H7 (cell line): Measurements from ENCODE around the gene TCP11L1. TPM values are rescaled to one million over a fixed set of nuclear protein-coding genes. Genes with fewer than 3 reads are reported as not detected.
"Not testable (repeated sequence)": the region's sequence is repeated elsewhere in the genome, so short reads cannot be mapped to it uniquely, and the experiment has no call there.

Experiments
- DNase-seq: peaks from one replicate; pipeline ENCODE4 v3.0.0; 2012
- H3K27me3 ChIP-seq: 2 replicates; pipeline ENCODE4 v1.6.0; 2011; ENCODE audit warnings: mild to moderate bottlenecking, low read length; ENCODE audit not compliant: control insufficient read depth, insufficient read depth
- H3K36me3 ChIP-seq: replicated peaks from 2 replicates; pipeline ENCODE4 v1.5.1; 2011; ENCODE audit warnings: low read length; ENCODE audit not compliant: control insufficient read depth, insufficient read depth
- H3K4me3 ChIP-seq: 2 replicates; pipeline ENCODE4 v1.5.1; 2011; ENCODE audit warnings: low read depth, mild to moderate bottlenecking, control low read depth, low read length, moderate library complexity; ENCODE audit not compliant: insufficient read depth
- total RNA-seq: library from RNA; depleted of rRNA; stranded (reverse); fragments of >200 nt; shearing (Covaris generic); gene quantifications from 2 replicates; pipeline ENCODE4 v1.2.3, GENCODE V29; 2014

Gene TCP11L1
- total RNA-seq, 1 experiment from 2014 or later, result 10.6 TPM

DNA sequence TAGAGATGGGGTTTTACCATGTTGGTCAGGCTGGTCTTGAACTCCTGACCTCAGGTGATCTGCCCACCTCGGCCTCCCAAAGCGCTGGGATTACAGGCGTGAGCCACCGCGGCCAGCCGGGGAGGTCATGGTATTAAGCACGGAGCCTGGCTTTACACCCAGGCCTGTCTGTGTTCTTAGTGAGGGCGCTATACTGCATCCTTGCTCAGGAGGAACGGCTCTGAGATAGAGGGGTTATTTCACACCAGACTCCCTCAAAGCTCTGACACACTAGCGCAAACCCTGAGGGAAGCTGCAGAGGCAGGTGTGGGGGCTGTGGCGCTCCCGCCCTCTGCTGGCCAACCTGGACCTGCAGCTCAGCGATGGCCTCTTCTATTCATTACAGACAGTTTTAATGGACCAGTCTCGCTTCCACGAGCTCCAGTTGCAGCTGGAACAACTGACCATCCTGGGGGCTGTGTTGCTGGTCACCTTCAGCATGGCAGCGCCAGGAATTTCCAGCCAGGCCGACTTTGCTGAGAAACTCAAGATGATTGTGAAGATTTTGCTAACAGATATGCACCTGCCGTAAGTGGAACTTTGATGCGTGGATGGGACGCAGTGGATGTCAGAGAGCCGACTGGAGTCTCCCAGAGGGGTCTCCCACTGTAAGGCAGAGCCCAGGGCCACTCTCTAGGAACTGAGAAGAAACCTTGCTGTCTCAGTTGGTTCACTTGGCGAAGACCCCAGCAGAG is 26.2 kb downstream of the TCP11L1 start:
- no peaks in the 10 kb centered on the region for H3K27me3 ChIP-seq
- H3K4me3 ChIP-seq, result no peak overlapping the region
- no peaks in the 10 kb centered on the region; the same call in none of the 2 replicates for H3K36me3 ChIP-seq
- DNase-seq, result peak; percentile 85

DNA sequence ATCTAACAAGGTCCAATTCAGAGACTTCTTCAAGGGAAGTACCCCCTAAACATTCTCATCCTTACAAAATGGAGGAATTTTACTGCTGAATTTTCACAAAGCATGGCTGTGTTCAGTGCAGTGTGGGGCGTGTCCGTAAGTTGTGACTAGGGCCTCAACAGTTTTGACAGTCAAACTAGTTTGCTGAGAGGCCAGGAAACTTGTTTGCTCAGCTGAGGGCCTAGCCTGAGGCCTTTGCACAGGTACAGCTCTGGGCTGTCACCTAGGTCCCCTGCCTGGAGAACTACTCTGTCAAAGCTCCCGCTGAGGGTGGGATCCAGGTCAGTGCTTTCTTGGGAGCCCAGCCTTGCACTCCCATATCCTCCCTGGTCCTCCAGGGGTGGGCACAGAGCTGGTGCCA is 27.9 kb downstream of the TCP11L1 start:
- H3K4me3 ChIP-seq, result no peak overlapping the region
- no peaks in the 10 kb centered on the region for H3K27me3 ChIP-seq
- no peak for DNase-seq
- H3K36me3 ChIP-seq, result peaks cover 1% of the 10 kb centered on the region

DNA sequence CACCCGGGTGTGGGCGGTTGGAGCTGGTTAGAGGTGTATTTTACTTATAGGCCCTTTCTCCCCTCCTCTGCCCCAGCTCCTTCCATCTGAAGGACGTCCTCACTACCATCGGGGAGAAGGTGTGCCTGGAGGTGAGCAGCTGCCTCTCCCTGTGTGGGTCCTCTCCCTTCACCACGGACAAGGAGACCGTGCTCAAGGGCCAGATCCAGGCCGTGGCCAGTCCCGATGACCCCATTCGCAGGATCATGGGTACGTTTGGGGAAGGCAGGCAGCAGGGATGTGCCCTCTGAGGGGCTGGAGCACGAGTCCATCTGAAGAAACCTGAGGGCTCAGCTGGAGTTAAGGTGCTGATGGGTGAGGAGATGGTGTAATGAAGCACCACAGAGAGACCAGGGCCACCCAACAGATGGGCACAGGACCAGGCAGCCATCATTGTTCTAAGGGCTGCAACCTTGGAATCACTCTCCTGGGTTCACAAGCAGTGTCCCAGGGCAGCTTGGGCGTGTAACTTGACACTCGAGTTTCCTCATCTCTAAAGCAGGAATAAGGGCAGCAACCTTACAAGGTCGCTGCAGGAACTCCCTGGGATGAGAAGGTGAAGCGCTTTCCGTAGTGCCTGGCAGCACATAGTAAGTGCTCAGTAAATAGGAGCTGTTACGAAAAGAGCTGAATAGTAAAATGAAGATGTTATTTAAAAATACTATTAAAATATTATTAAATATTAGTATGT is 29.4 kb downstream of the TCP11L1 start:
- Histone ChIP-seq H3K36me3 (peaks cover 6% of the 10 kb centered on the region), H3K4me3 (no peak overlapping the region), H3K27me3 (no peaks in the 10 kb centered on the region)
- peak; percentile 27 for DNase-seq

DNA sequence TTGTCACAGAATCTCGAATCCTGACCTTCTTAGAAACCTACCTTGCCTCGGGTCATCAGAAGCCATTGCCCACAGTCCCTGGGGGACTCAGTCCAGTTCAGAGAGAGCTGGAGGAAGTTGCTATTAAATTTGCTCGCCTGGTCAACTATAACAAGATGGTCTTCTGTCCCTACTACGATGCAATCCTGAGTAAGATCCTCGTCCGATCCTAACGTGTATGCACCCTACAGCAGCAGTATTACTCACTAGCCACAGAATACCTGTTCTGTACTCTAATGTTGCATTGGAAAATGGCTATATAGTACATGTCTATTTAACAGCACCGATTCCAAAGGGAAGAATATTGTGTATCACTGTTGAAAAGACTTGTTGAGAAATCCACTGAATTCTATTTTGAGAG is 33.1 kb downstream of the TCP11L1 start:
- Histone ChIP-seq H3K36me3 (peaks cover 7% of the 10 kb centered on the region), H3K27me3 (no peaks in the 10 kb centered on the region), H3K4me3 (no peak overlapping the region)
- no peak for DNase-seq

- Histone ChIP-seq H3K4me3 (no peak overlapping the region), H3K36me3 (peaks cover 6% of the 10 kb centered on the region), H3K27me3 (no peaks in the 10 kb centered on the region)
- no peak for DNase-seq
Observed at GRCh38 chr11:33083918-33084317, 44.5 kb downstream of the TCP11L1 start.

GRCh38 chr11:33086017-33086416 is 46.6 kb downstream of the TCP11L1 start:
- H3K36me3 ChIP-seq, result peaks cover 6% of the 10 kb centered on the region
- DNase-seq, result no peak
- no peaks in the 10 kb centered on the region for H3K27me3 ChIP-seq

DNA sequence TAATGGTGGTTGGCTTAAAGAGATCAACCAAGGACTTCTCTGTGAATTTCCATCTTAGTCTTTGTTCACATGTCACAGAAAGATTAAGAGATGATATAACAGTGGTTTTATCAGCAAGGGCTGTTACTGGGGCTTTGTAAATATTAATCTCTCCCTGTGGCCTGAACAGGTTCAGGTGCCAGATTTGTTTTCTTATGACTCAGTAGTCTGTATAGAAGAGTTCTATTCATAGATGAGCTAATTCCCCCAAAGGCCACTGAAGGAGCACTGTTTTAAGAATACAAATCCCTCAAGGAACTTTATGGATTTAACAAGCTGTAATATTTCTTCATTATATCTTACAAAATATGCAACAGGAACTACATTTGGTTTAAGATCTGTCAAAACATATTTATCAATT is 50.4 kb downstream of the TCP11L1 start:
- H3K27me3 ChIP-seq, result no peaks in the 10 kb centered on the region
- no peak overlapping the region for H3K4me3 ChIP-seq
- DNase-seq, result no peak
- peaks cover 2% of the 10 kb centered on the region for H3K36me3 ChIP-seq

More at GRCh38 chr11:33086017-33086416, 46.6 kb downstream of the TCP11L1 start:
- H3K4me3 ChIP-seq, result no peak overlapping the region

DNA sequence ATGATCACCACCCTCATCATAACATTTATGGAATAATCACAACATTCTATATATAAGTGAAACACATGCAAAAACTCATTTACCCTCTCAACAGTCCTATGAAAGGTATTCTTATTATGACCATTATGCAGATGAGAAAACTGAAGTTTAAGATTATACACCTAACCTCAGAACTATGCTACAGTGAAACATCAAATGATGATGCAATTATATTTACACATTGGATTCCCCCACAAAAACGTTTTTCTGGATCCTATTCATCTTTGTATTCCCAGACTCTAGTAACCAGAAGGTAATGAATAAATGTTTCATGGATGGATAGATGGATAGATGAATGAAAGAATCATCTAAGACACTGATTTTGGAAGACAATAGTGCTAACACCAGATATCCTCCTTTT is 54.8 kb downstream of the TCP11L1 start:
- Histone ChIP-seq H3K4me3 (no peak overlapping the region), H3K27me3 (no peaks in the 10 kb centered on the region), H3K36me3 (peaks cover 5% of the 10 kb centered on the region)
- no peak for DNase-seq

- no peaks in the 10 kb centered on the region for H3K27me3 ChIP-seq
- no peak for DNase-seq
- H3K36me3 ChIP-seq, result peaks cover 7% of the 10 kb centered on the region
- H3K4me3 ChIP-seq, result no peak overlapping the region
Observed at GRCh38 chr11:33103836-33104235, 64.5 kb downstream of the TCP11L1 start.

GRCh38 chr11:33109294-33109895 is 70.0 kb downstream of the TCP11L1 start:
- H3K4me3 ChIP-seq, result no peak overlapping the region
- no peak for DNase-seq
- H3K36me3 ChIP-seq, result peaks cover 2% of the 10 kb centered on the region; the same call in 1 of the 2 replicates
- no peaks in the 10 kb centered on the region for H3K27me3 ChIP-seq

- no peak overlapping the region for H3K4me3 ChIP-seq
- no peak for DNase-seq
- peaks cover 2% of the 10 kb centered on the region; the same call in 1 of the 2 replicates for H3K36me3 ChIP-seq
- H3K27me3 ChIP-seq, result no peaks in the 10 kb centered on the region
Observed at GRCh38 chr11:33110083-33110482, 70.7 kb downstream of the TCP11L1 start.

DNA sequence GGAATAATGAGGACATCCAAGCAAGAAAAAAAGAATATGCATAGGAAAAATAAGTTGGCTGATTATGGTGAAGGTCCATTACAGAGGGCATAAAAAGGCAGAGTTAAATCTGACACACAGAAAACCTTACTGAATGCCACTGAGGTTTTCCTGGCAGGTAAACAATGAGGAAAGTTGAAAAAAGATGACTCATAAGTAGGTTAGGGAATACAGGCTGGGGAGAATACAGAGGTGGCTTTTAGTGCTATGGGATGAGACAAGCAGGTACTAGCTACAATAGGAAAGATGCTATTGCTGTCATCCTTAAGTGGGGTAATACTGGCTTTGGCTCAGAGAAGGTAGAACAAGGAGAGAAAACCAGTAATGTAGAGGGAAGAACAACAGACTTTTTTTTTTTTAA is 77.2 kb downstream of the TCP11L1 start:
- Histone ChIP-seq H3K36me3 (no peaks in the 10 kb centered on the region), H3K4me3 (no peak overlapping the region), H3K27me3 (no peaks in the 10 kb centered on the region)
- DNase-seq, result no peak

DNA sequence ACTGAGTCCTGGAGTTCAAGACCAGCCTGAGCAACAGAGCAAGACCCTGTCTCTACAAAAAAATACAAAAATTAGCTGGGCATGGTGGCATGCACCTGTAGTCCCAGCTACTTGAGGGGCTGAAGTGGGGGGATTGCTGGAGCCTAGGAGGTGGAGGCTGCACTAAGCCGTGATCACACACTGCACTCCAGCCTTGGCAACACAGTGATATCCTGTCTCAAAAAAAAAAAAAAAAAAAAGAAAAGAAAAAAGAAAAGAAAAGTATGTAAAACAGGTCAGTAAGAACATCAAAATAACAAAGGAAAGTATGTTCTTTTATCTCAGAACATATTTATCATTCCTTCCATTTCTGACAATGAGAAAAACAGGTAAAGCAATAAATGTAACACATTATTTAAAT is 83.3 kb downstream of the TCP11L1 start:
- not testable (repeated sequence) for H3K4me3 ChIP-seq, H3K36me3 ChIP-seq, H3K27me3 ChIP-seq, DNase-seq
